Peyer's patch (tissue), 4 donors: ENCODE data around the gene CACNB2. TPM values are rescaled to one million over a fixed set of nuclear protein-coding genes. Genes with fewer than 3 reads are reported as not detected.
A peak's percentile ranks its signal among the peaks of the same experiment; 100 is the strongest.

Source experiments
- DNase-seq, 3 donors: peaks; one replicate each; pipeline ENCODE4 v3.0.0-alpha.2; 2017 to 2019
- H3K27ac ChIP-seq, 4 donors: fragments of 200-600 bp; sonication (generic); one replicate each; pipeline ENCODE4 v1.5.1; 2016 to 2019
- H3K27me3 ChIP-seq, 2 donors: fragments of 200-600 bp; sonication (generic); one replicate each; pipeline ENCODE4 v1.5.1; 2019
- H3K36me3 ChIP-seq, 3 donors: fragments of 200-600 bp; sonication (generic); one replicate each; pipeline ENCODE4 v1.5.1; 2016 to 2019
- H3K4me1 ChIP-seq, 4 donors: fragments of 200-600 bp; sonication (generic); one replicate each; pipeline ENCODE4 v1.5.1; 2016 to 2019
- H3K4me3 ChIP-seq, 4 donors: fragments of 200-600 bp; sonication (generic); 1 replicate in 3 of 4; 2 replicates in 1 of 4; pipeline ENCODE4 v1.5.1; 2016 to 2019; ENCODE audit warnings: mild to moderate bottlenecking in 1 of 4
- H3K9me3 ChIP-seq, 4 donors: fragments of 200-600 bp; sonication (generic); one replicate each; pipeline ENCODE4 v1.5.1; 2016 to 2019; ENCODE audit warnings: mild to moderate bottlenecking in 1 of 4
- POLR2A ChIP-seq, 2 donors: fragments of 450-650 bp; IDR thresholded peaks; one replicate each; pipeline ENCODE4 v1.5.1; 2017; ENCODE audit warnings: antibody characterized with exemption in 2 of 2, mild to moderate bottlenecking in 2 of 2, moderate library complexity in 2 of 2
- total RNA-seq, 4 donors: library from RNA; depleted of rRNA; stranded (reverse); fragments of >200 nt; gene quantifications; one replicate each; pipeline ENCODE4 v1.1.0, GENCODE V29; 2016
- TF ChIP-seq, protein P1 (sequence below), 6 experiments: fragments of 450-650 bp in 4 of 6; fragments of 200-600 bp in 2 of 6; sonication (generic) in 1 of 6; IDR thresholded peaks; one replicate each; pipeline ENCODE4 v1.5.1; 2017 to 2019; ENCODE audit warnings: antibody characterized with exemption in 6 of 6, mild to moderate bottlenecking in 3 of 6, moderate library complexity in 1 of 6

Gene CACNB2
- total RNA-seq, 4 donors from 2014 or later, result 35.4 to 80.8 (median 48.2) TPM

DNA sequence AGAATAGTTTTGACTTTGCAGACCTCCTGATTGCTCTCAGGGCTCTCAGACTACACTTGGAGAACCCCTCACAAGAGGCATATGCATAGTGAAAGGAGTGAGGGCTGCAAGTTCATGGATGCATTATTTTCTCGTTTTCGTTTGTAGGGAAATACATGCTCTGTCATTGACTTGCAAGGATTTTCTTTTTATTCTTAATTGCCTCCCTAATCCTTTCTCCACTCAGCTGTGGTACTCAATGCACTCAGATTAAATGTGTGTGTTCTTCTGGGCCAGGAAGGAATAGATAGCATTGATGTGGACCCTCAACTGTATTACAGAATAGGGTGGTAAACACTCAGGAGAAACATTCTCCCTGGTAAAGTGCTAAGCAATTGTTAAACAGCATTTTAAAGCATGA, 188.7 kb downstream of the CACNB2 start:
- DNase-seq, result no peak
- H3K27me3 ChIP-seq, result no peaks in the 10 kb centered on the region
- H3K9me3 ChIP-seq, result no peaks in the 10 kb centered on the region
- TF ChIP-seq, protein P1, sequence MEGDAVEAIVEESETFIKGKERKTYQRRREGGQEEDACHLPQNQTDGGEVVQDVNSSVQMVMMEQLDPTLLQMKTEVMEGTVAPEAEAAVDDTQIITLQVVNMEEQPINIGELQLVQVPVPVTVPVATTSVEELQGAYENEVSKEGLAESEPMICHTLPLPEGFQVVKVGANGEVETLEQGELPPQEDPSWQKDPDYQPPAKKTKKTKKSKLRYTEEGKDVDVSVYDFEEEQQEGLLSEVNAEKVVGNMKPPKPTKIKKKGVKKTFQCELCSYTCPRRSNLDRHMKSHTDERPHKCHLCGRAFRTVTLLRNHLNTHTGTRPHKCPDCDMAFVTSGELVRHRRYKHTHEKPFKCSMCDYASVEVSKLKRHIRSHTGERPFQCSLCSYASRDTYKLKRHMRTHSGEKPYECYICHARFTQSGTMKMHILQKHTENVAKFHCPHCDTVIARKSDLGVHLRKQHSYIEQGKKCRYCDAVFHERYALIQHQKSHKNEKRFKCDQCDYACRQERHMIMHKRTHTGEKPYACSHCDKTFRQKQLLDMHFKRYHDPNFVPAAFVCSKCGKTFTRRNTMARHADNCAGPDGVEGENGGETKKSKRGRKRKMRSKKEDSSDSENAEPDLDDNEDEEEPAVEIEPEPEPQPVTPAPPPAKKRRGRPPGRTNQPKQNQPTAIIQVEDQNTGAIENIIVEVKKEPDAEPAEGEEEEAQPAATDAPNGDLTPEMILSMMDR (IDR thresholded peaks at IDR 0.05), result no peak
- TF ChIP-seq POLR2A (IDR thresholded peaks at IDR 0.05), result no peak
- H3K4me3 ChIP-seq, result no peak overlapping the region
- H3K4me1 ChIP-seq, result no peaks in the 10 kb centered on the region
- H3K36me3 ChIP-seq, result no peaks in the 10 kb centered on the region
- no peak overlapping the region for H3K27ac ChIP-seq

DNA sequence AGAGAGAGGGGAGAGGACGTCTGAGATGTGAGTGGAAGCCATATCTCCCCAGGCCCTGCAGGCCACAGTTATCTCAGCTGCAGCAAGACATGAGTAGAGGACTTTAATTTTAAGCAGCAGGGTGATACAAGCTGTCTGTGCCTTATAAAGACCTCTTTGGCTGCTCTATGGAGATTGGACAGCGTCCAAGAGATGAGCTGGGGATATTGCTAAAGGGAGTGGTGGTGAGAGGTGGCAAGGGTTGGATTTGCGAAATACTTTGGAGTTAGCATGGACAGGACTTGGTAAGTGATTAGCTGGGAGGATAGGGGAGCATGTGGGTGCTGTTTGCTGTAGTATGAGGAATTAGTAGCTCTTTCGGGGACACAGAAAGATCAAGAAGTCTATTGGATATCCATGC, 191.8 kb downstream of the CACNB2 start:
- no peaks in the 10 kb centered on the region for H3K9me3 ChIP-seq

DNA sequence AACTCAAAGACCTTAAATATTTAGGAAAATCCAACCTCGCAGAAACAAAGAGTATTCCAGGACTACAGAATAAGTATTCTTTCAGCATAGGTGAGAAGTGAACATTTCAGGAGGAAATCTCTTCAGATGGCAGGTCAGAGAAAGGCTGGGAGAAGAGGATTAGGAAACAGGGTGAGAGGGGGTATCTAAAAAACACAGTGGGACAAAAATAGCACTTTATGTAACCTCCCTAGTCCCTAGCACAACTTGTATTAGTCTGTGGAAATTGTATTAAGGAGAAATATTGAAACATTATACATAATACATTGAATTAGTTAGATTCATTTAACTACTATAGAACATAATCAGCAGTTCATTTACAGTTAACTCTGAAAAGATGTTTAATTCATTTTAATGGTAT, 192.3 kb downstream of the CACNB2 start:
- H3K27ac ChIP-seq, result no peak overlapping the region
- H3K4me3 ChIP-seq, result no peak overlapping the region
- no peaks in the 10 kb centered on the region for H3K27me3 ChIP-seq
- DNase-seq, result no peak
- no peaks in the 10 kb centered on the region for H3K4me1 ChIP-seq
- H3K9me3 ChIP-seq, result no peaks in the 10 kb centered on the region
- no peaks in the 10 kb centered on the region for H3K36me3 ChIP-seq
- no peak for TF ChIP-seq POLR2A (IDR thresholded peaks at IDR 0.05)
- TF ChIP-seq, protein P1 (IDR thresholded peaks at IDR 0.05), result no peak

More for the DNA sequence above, 191.8 kb downstream of the CACNB2 start:
- H3K27me3 ChIP-seq, result no peaks in the 10 kb centered on the region
- H3K4me3 ChIP-seq, result no peak overlapping the region
- no peaks in the 10 kb centered on the region for H3K4me1 ChIP-seq
- H3K36me3 ChIP-seq, result no peaks in the 10 kb centered on the region
- TF ChIP-seq POLR2A (IDR thresholded peaks at IDR 0.05), result no peak
- no peak for DNase-seq
- H3K27ac ChIP-seq, result no peak overlapping the region

DNA sequence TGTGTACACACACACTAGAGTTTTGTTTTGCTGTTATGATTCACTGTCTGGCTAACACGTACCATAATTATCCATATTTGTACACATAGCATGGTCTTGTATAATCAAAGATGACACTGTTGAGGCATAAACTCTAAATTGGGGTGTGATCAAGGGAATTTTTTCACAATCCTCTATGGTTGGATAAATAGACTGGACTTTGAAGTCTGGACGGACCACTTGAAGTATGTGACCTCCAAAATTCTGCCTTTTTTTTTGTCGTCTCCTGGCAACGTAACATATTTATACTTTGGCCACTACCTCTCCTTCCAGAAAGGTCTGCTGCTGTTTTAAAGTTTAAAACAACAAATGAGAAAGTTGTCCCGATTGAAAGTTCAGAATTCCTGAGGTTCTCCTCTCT, 193.4 kb downstream of the CACNB2 start:
- no peak for DNase-seq
- peak overlapping the region in 1 of 4 donors; percentile 18 for H3K27ac ChIP-seq
- no peaks in the 10 kb centered on the region for H3K4me1 ChIP-seq
- no peaks in the 10 kb centered on the region for H3K9me3 ChIP-seq
- no peaks in the 10 kb centered on the region for H3K36me3 ChIP-seq
- H3K4me3 ChIP-seq, result no peak overlapping the region
- TF ChIP-seq, protein P1 (IDR thresholded peaks at IDR 0.05), result no peak
- TF ChIP-seq POLR2A (IDR thresholded peaks at IDR 0.05), result no peak
- no peaks in the 10 kb centered on the region for H3K27me3 ChIP-seq

DNA sequence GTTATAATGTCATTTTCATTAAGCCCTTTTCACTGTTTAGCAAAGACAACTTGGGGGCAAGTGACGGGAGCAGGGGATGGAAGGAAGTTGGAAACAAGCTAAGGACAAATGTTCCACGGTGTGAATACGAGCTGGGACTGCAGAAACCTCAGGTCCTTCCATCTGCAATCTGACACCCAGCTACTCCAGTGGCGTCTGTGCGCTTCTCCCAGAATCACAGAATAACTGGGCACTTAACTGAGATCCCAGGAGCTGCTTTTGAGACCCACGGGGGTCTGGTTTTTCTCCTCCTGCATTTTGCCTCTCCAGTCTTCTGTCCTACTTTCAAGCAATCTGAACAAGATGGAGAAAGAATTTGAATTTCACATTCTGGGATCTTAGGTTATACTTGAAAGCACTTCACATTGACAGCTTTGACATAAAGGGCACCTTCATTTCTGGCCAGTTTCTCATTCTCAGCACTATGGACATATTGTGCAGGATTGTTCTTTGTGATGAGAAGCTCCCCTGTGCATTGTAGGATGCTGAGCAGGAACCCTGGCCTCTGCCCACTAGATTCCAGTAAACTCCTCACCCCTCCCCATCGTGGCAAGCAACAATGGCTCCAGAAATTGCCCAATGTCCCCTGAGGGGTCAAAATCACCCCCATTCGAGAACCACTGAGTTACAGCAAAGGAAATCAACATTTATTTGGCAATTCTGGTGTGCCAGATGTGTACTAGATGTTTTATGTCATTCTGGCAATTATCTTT, 194.1 kb downstream of the CACNB2 start:
- Histone ChIP-seq H3K4me3 (no peak overlapping the region), H3K4me1 (no peaks in the 10 kb centered on the region), H3K27ac (peak overlapping the region in 1 of 4 donors; percentile 18), H3K27me3 (no peaks in the 10 kb centered on the region), H3K36me3 (no peaks in the 10 kb centered on the region), H3K9me3 (no peaks in the 10 kb centered on the region)
- TF ChIP-seq, protein P1 (IDR thresholded peaks at IDR 0.05), result no peak
- TF ChIP-seq POLR2A (IDR thresholded peaks at IDR 0.05), result no peak
- DNase-seq, result no peak

DNA sequence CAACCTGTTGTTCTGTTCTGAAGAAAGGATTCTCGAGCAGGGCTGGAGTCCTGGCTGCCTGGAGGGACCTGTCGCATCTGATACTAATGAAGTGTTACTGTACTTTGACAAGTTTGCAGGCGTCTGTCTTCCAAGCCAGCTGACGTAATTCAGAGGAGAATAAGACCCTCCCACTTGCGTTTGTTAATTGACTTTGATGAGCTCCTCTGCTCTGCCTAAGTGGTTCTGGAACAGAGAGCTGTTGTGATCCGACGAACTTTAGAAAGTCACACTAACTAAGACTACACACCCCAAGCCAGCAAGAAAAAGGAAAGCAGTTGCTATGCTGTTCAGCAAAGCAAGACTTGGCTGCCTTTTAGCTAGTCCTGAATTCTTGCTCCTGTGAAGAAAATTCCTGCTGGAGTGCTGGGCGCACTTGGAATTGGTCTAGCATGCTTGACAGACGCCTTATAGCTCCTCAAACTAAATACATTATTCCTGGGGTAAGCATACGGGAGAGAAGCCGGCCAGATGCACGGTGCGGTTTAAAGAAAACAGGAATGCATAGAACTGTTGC, 200.3 kb downstream of the CACNB2 start:
- Histone ChIP-seq H3K9me3 (no peaks in the 10 kb centered on the region), H3K27ac (peak overlapping the region in 1 of 4 donors; percentile 42), H3K27me3 (no peaks in the 10 kb centered on the region), H3K36me3 (no peaks in the 10 kb centered on the region), H3K4me1 (no peaks in the 10 kb centered on the region), H3K4me3 (peak overlapping the region in 3 of 4 donors; percentile 5 to 41 (median 39))
- DNase-seq, result peak in 1 of 3 donors; percentile 54
- TF ChIP-seq POLR2A (IDR thresholded peaks at IDR 0.05), result no peak
- TF ChIP-seq, protein P1 (IDR thresholded peaks at IDR 0.05), result no peak
